Activated B cell treated with CpG ODN at 0.5 μM for 24 hours (primary cell): Measurements from ENCODE around the gene CCDC12. TPM values are rescaled to one million over a fixed set of nuclear protein-coding genes. Genes with fewer than 3 reads are reported as not detected.

Experiments used
- ATAC-seq: fragments of 200-7000 bp; cut with Tn5 transposase; one replicate; pipeline ENCODE4 v1.10.0; 2021; ENCODE audit warnings: low read depth, mild to moderate bottlenecking, moderate library complexity
- CTCF ChIA-PET: fragments of 350-600 bp; sonication (Branson Sonifier 250); formaldehyde crosslinking; loops from one replicate; lab custom pipeline; 2021; ENCODE audit warnings: antibody characterized with exemption; lab: Charles Lee
- POLR2A ChIA-PET: fragments of 350-600 bp; sonication (Branson Sonifier 250); formaldehyde crosslinking; loops from one replicate; lab custom pipeline; 2021; ENCODE audit warnings: antibody characterized with exemption; lab: Charles Lee
- DNase-seq: peaks from one replicate; pipeline ENCODE4 v3.0.0; 2022
- H3K27ac Mint-ChIP-seq: one replicate; pipeline ENCODE4 v1.8.0; 2020; ENCODE audit warnings: mixed read lengths
- H3K27me3 Mint-ChIP-seq: one replicate; pipeline ENCODE4 v1.8.0; 2021; ENCODE audit warnings: mixed read lengths
- H3K36me3 Mint-ChIP-seq: one replicate; pipeline ENCODE4 v1.8.0; 2021; ENCODE audit warnings: low read depth, mixed read lengths
- H3K4me1 Mint-ChIP-seq: one replicate; pipeline ENCODE4 v1.8.0; 2021; ENCODE audit warnings: mixed read lengths
- H3K4me3 Mint-ChIP-seq: one replicate; pipeline ENCODE4 v1.8.0; 2020; ENCODE audit warnings: mild to moderate bottlenecking, mixed read lengths
- H3K9me3 Mint-ChIP-seq: one replicate; pipeline ENCODE4 v1.8.0; 2020; ENCODE audit warnings: mixed read lengths
- CTCF ChIP-seq: fragments of 200-600 bp; IDR thresholded peaks from one replicate; pipeline ENCODE4 v1.8.0; 2022; ENCODE audit warnings: antibody characterized with exemption, mild to moderate bottlenecking
- intact Hi-C: fragments of 100-400 bp; cut with micrococcal nuclease; formaldehyde crosslinking; loops from one replicate; pipeline ENCODE4 v1.15.1; 2024
- total RNA-seq: library from RNA; stranded (reverse); gene quantifications from 2 replicates; pipeline ENCODE4 v1.2.3, GENCODE V29; 2022

The CCDC12 gene
- total RNA-seq, 1 donor from 2014 or later = 98.4 TPM

DNA sequence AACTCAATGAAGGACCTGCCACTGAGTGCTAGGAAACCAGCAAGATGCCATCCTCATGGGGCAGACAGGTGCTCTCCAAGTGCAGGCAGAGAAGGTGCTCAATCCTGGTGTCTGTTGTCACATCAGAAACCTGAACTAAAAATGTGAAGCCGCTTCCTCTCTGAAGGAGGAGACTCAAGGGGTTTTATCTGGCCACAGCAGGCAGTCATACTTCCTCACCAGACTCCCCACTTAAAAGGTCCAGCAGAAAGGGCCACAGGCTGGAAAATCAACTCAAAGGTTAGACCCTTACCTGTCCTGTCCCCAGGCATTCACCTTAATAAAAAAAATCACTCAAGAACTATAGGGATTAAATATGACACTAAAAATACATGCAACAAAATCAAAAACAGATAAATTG, 4.8 kb downstream of the CCDC12 start:
- peaks cover 87% of the 10 kb centered on the region for H3K4me1 Mint-ChIP-seq
- DNase-seq (no peak), ATAC-seq (no peak)
- peak overlapping the region; percentile 86 for H3K27ac Mint-ChIP-seq
- intact Hi-C loops = loop anchor here (1.0 to 10.0 kb wide), 3 partner anchors 40 to 543 kb away; partner anchors contain the start of gene ELP6
- TF ChIP-seq CTCF = no peak
- no peaks in the 10 kb centered on the region for H3K27me3 Mint-ChIP-seq
- POLR2A ChIA-PET = no interaction called here
- CTCF ChIA-PET = interaction anchor here (0.6 kb wide), 1 partner anchor 76 kb away, joined by 4 read pairs; no protein-coding TSS in a partner anchor
- no peaks in the 10 kb centered on the region for H3K9me3 Mint-ChIP-seq
- H3K4me3 Mint-ChIP-seq = peak overlapping the region; percentile 56
- H3K36me3 Mint-ChIP-seq = peaks cover 51% of the 10 kb centered on the region

GRCh38 chr3:46971151-46971550, 5.4 kb downstream of the CCDC12 start:
- ATAC-seq (no peak), DNase-seq (no peak)
- peaks cover 47% of the 10 kb centered on the region for H3K36me3 Mint-ChIP-seq
- ChIA-PET CTCF (interaction anchor here (1.4 kb wide), 1 partner anchor 48 kb away, joined by 4 read pairs; no protein-coding TSS in a partner anchor), POLR2A (interaction anchor here (1.0 kb wide), 1 partner anchor 15 kb away, joined by 4 read pairs; no protein-coding TSS in a partner anchor)
- peak overlapping the region; percentile 86 for H3K27ac Mint-ChIP-seq
- TF ChIP-seq CTCF = no peak
- peak overlapping the region; percentile 56 for H3K4me3 Mint-ChIP-seq
- peaks cover 88% of the 10 kb centered on the region for H3K4me1 Mint-ChIP-seq
- no peaks in the 10 kb centered on the region for H3K27me3 Mint-ChIP-seq
- H3K9me3 Mint-ChIP-seq = no peaks in the 10 kb centered on the region
- intact Hi-C loops = loop anchor here (10.0 kb wide), 2 partner anchors 436 to 544 kb away; partner anchors contain the start of gene ELP6

GRCh38 chr3:46970391-46971091, 6.0 kb downstream of the CCDC12 start:
- H3K27ac Mint-ChIP-seq = peak overlapping the region; percentile 86
- no peaks in the 10 kb centered on the region for H3K9me3 Mint-ChIP-seq
- intact Hi-C loops = loop anchor here (10.0 kb wide), 2 partner anchors 436 to 544 kb away; partner anchors contain the start of gene ELP6
- no peak for DNase-seq
- H3K4me3 Mint-ChIP-seq = peak overlapping the region; percentile 56
- peaks cover 92% of the 10 kb centered on the region for H3K4me1 Mint-ChIP-seq
- TF ChIP-seq CTCF = no peak
- no peak for ATAC-seq
- H3K27me3 Mint-ChIP-seq = no peaks in the 10 kb centered on the region
- H3K36me3 Mint-ChIP-seq = peaks cover 51% of the 10 kb centered on the region
- ChIA-PET CTCF (interaction anchor here (1.4 kb wide), 1 partner anchor 47 kb away, joined by 4 read pairs; no protein-coding TSS in a partner anchor), POLR2A (interaction anchor here (1.0 to 1.3 kb wide), 2 partner anchors 11 to 15 kb away, joined by 3 to 4 read pairs; no protein-coding TSS in a partner anchor)

- intact Hi-C loops = no loop called here
- no peak overlapping the region for H3K27ac Mint-ChIP-seq
- DNase-seq = no peak
- no peak overlapping the region for H3K4me3 Mint-ChIP-seq
- H3K4me1 Mint-ChIP-seq = peaks cover 88% of the 10 kb centered on the region
- H3K9me3 Mint-ChIP-seq = no peaks in the 10 kb centered on the region
- CTCF ChIA-PET = no interaction called here
- H3K36me3 Mint-ChIP-seq = peaks cover 49% of the 10 kb centered on the region
- POLR2A ChIA-PET = interaction anchor here (0.7 to 1.2 kb wide), 3 partner anchors 13 to 1505 kb away, joined by 3 read pairs; no protein-coding TSS in a partner anchor
- TF ChIP-seq CTCF = no peak
- ATAC-seq = no peak
- H3K27me3 Mint-ChIP-seq = no peaks in the 10 kb centered on the region
These were observed 7.6 kb downstream of the CCDC12 start for GRCh38 chr3:46968783-46969428.
